ENCODE measurements around the gene PTPRB.

PTPRB gene

GRCh38 chr12:70640901-70641300 lies 3.7 kb upstream of the PTPRB start:
- Histone ChIP-seq H3K79me1 (ENCODE audit: low read length) (no peaks in the 10 kb centered on the region), H3K9ac (ENCODE audit: low read length) (no peak overlapping the region), H2BK120ac (ENCODE audit: low read depth, low read length) (no peak overlapping the region), H4K8ac (ENCODE audit: low read depth, low read length) (no peak overlapping the region), H3K4me1 (ENCODE audit: control insufficient read depth, low read depth, low read length) (no peaks in the 10 kb centered on the region), H3K4me2 (ENCODE audit: low read length) (no peak overlapping the region), H3K18ac (ENCODE audit: low read length) (no peak overlapping the region), H3K27ac (ENCODE audit: low read depth, low read length) (no peak overlapping the region), H3K56ac (ENCODE audit: low read length) (no peak overlapping the region), H4K5ac (ENCODE audit: low read length) (no peak overlapping the region), H2AK5ac (ENCODE audit: low read length) (no peak overlapping the region), H3K36me3 (ENCODE audit: control insufficient read depth, insufficient read depth, low read length) (no peaks in the 10 kb centered on the region), H2BK15ac (replicated peaks; ENCODE audit: low read depth) (no peak overlapping the region), H2BK5ac (ENCODE audit: low read length) (no peak overlapping the region), H3K23ac (ENCODE audit: low read length) (no peak overlapping the region), H3K4ac (ENCODE audit: low read depth, low read length) (no peak overlapping the region), H3K79me2 (ENCODE audit: control insufficient read depth, insufficient read depth, low read length) (no peaks in the 10 kb centered on the region), H3K4me3 (ENCODE audit: low read length) (no peak overlapping the region), H3K27me3 (ENCODE audit: insufficient read depth, low read length, poor library complexity) (no peaks in the 10 kb centered on the region)
- no peak for DNase-seq
- WGBS (ENCODE audit: extremely low coverage, insufficient coverage, low lambda C conversion rate): no CpG with 5 or more reads among the region's 1 CpG

- Histone ChIP-seq H4K5ac (ENCODE audit: low read length) (no peak overlapping the region), H2BK120ac (ENCODE audit: low read depth, low read length) (no peak overlapping the region), H3K36me3 (ENCODE audit: control insufficient read depth, insufficient read depth, low read length) (no peaks in the 10 kb centered on the region), H3K23ac (ENCODE audit: low read length) (no peak overlapping the region), H3K27me3 (ENCODE audit: insufficient read depth, low read length, poor library complexity) (no peaks in the 10 kb centered on the region), H3K9ac (ENCODE audit: low read length) (no peak overlapping the region), H3K27ac (ENCODE audit: low read depth, low read length) (no peak overlapping the region), H3K56ac (ENCODE audit: low read length) (no peak overlapping the region), H2BK15ac (replicated peaks; ENCODE audit: low read depth) (no peak overlapping the region), H3K4me1 (ENCODE audit: control insufficient read depth, low read depth, low read length) (no peaks in the 10 kb centered on the region), H3K4ac (ENCODE audit: low read depth, low read length) (no peak overlapping the region), H4K8ac (ENCODE audit: low read depth, low read length) (no peak overlapping the region), H2AK5ac (ENCODE audit: low read length) (no peak overlapping the region), H3K79me2 (ENCODE audit: control insufficient read depth, insufficient read depth, low read length) (no peaks in the 10 kb centered on the region), H3K18ac (ENCODE audit: low read length) (no peak overlapping the region), H3K4me2 (ENCODE audit: low read length) (no peak overlapping the region), H2BK5ac (ENCODE audit: low read length) (no peak overlapping the region), H3K79me1 (ENCODE audit: low read length) (no peaks in the 10 kb centered on the region), H3K4me3 (ENCODE audit: low read length) (no peak overlapping the region)
- WGBS (ENCODE audit: extremely low coverage, insufficient coverage, low lambda C conversion rate): no CpG with 5 or more reads among the region's 2 CpGs
- DNase-seq: no peak
These were observed 2.3 kb upstream of the PTPRB start for GRCh38 chr12:70639535-70639934.

- no peak overlapping the region for H3K27ac ChIP-seq (ENCODE audit: low read depth, low read length)
- no peak for DNase-seq
- no peak overlapping the region for H2BK15ac ChIP-seq (replicated peaks; ENCODE audit: low read depth)
- no peaks in the 10 kb centered on the region for H3K27me3 ChIP-seq (ENCODE audit: insufficient read depth, low read length, poor library complexity)
- H3K4me3 ChIP-seq (ENCODE audit: low read length): no peak overlapping the region
- H3K18ac ChIP-seq (ENCODE audit: low read length): no peak overlapping the region
- H3K36me3 ChIP-seq (ENCODE audit: control insufficient read depth, insufficient read depth, low read length): no peaks in the 10 kb centered on the region
- no CpG with 5 or more reads among the region's 1 CpG for whole genome bisulfite sequencing (ENCODE audit: extremely low coverage, insufficient coverage, low lambda C conversion rate)
- no peak overlapping the region for H2BK5ac ChIP-seq (ENCODE audit: low read length)
- H3K4me2 ChIP-seq (ENCODE audit: low read length): no peak overlapping the region
- no peaks in the 10 kb centered on the region for H3K79me2 ChIP-seq (ENCODE audit: control insufficient read depth, insufficient read depth, low read length)
- H3K4ac ChIP-seq (ENCODE audit: low read depth, low read length): no peak overlapping the region
- H3K23ac ChIP-seq (ENCODE audit: low read length): no peak overlapping the region
- H3K56ac ChIP-seq (ENCODE audit: low read length): no peak overlapping the region
- no peaks in the 10 kb centered on the region for H3K4me1 ChIP-seq (ENCODE audit: control insufficient read depth, low read depth, low read length)
- no peak overlapping the region for H2BK120ac ChIP-seq (ENCODE audit: low read depth, low read length)
- no peak overlapping the region for H2AK5ac ChIP-seq (ENCODE audit: low read length)
- H3K9ac ChIP-seq (ENCODE audit: low read length): no peak overlapping the region
- H3K79me1 ChIP-seq (ENCODE audit: low read length): no peaks in the 10 kb centered on the region
- H4K5ac ChIP-seq (ENCODE audit: low read length): no peak overlapping the region
- H4K8ac ChIP-seq (ENCODE audit: low read depth, low read length): no peak overlapping the region
These were observed 1.6 kb upstream of the PTPRB start for GRCh38 chr12:70638639-70639360.

- Histone ChIP-seq H3K56ac (ENCODE audit: low read length) (no peak overlapping the region), H4K5ac (ENCODE audit: low read length) (no peak overlapping the region), H3K9ac (ENCODE audit: low read length) (no peak overlapping the region), H3K27ac (ENCODE audit: low read depth, low read length) (no peak overlapping the region), H3K4me1 (ENCODE audit: control insufficient read depth, low read depth, low read length) (no peaks in the 10 kb centered on the region), H3K79me2 (ENCODE audit: control insufficient read depth, insufficient read depth, low read length) (no peaks in the 10 kb centered on the region), H3K4me3 (ENCODE audit: low read length) (no peak overlapping the region), H3K4ac (ENCODE audit: low read depth, low read length) (no peak overlapping the region), H3K18ac (ENCODE audit: low read length) (no peak overlapping the region), H2AK5ac (ENCODE audit: low read length) (no peak overlapping the region), H2BK120ac (ENCODE audit: low read depth, low read length) (no peak overlapping the region), H2BK15ac (replicated peaks; ENCODE audit: low read depth) (no peak overlapping the region), H3K23ac (ENCODE audit: low read length) (no peak overlapping the region), H3K27me3 (ENCODE audit: insufficient read depth, low read length, poor library complexity) (no peaks in the 10 kb centered on the region), H3K36me3 (ENCODE audit: control insufficient read depth, insufficient read depth, low read length) (no peaks in the 10 kb centered on the region), H3K4me2 (ENCODE audit: low read length) (no peak overlapping the region), H3K79me1 (ENCODE audit: low read length) (no peaks in the 10 kb centered on the region), H2BK5ac (ENCODE audit: low read length) (no peak overlapping the region), H4K8ac (ENCODE audit: low read depth, low read length) (no peak overlapping the region)
- no CpG with 5 or more reads among the region's 7 CpGs for WGBS (ENCODE audit: extremely low coverage, insufficient coverage, low lambda C conversion rate)
- DNase-seq: no peak
These were observed 1.5 kb downstream of the PTPRB start for GRCh38 chr12:70635755-70636154.

- no CpG with 5 or more reads among the region's 3 CpGs for WGBS (ENCODE audit: extremely low coverage, insufficient coverage, low lambda C conversion rate)
- Histone ChIP-seq H2BK120ac (ENCODE audit: low read depth, low read length) (no peak overlapping the region), H3K27me3 (ENCODE audit: insufficient read depth, low read length, poor library complexity) (no peaks in the 10 kb centered on the region), H2BK15ac (replicated peaks; ENCODE audit: low read depth) (no peak overlapping the region), H2AK5ac (ENCODE audit: low read length) (no peak overlapping the region), H3K27ac (ENCODE audit: low read depth, low read length) (no peak overlapping the region), H3K9ac (ENCODE audit: low read length) (no peak overlapping the region), H3K23ac (ENCODE audit: low read length) (no peak overlapping the region), H2BK5ac (ENCODE audit: low read length) (no peak overlapping the region), H4K5ac (ENCODE audit: low read length) (no peak overlapping the region), H3K79me1 (ENCODE audit: low read length) (no peaks in the 10 kb centered on the region), H3K4me1 (ENCODE audit: control insufficient read depth, low read depth, low read length) (no peaks in the 10 kb centered on the region), H3K4me3 (ENCODE audit: low read length) (no peak overlapping the region), H3K56ac (ENCODE audit: low read length) (no peak overlapping the region), H3K4ac (ENCODE audit: low read depth, low read length) (no peak overlapping the region), H4K8ac (ENCODE audit: low read depth, low read length) (no peak overlapping the region), H3K36me3 (ENCODE audit: control insufficient read depth, insufficient read depth, low read length) (no peaks in the 10 kb centered on the region), H3K18ac (ENCODE audit: low read length) (no peak overlapping the region), H3K4me2 (ENCODE audit: low read length) (no peak overlapping the region), H3K79me2 (ENCODE audit: control insufficient read depth, insufficient read depth, low read length) (no peaks in the 10 kb centered on the region)
- no peak for DNase-seq
These were observed 8.3 kb downstream of the PTPRB start for GRCh38 chr12:70628701-70629480.
